ENCODE results near the gene IGSF3. TPM values are rescaled to one million over a fixed set of nuclear protein-coding genes. Genes with fewer than 3 reads are reported as not detected.

Gene IGSF3
- total RNA-seq, 4 donors from 2014 or later: 48.1 to 59.2 (median 55.6) TPM

DNA sequence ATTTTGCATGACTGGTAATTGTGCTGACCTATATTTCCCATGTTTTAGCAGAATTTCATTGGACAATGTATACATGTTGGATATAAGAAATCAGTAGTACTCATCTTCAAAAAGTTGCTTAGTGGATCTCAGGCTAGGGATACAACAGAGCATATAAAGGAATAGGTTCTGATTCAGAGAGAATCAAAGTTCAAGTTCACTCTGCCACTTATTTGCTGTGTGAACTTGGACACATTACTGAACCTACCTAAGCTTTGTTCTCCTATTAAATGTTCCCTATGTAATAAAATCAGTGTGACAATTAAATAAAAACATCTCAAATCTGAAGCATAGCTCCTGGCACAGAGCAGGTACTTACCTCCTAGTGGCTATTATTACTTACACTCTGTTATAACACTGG lies 106.0 kb downstream of the IGSF3 start:
- no peaks in the 10 kb centered on the region for H3K27me3 ChIP-seq
- H3K4me1 ChIP-seq: peaks cover 12% of the 10 kb centered on the region
- no peaks in the 10 kb centered on the region for H3K9me3 ChIP-seq
- no peak overlapping the region for H3K4me3 ChIP-seq
- TF ChIP-seq POLR2AphosphoS5 (IDR thresholded peaks at IDR 0.05) (no peak), EP300 (IDR thresholded peaks at IDR 0.05) (no peak), POLR2A (IDR thresholded peaks at IDR 0.05) (no peak)
- TF ChIP-seq, protein P1, sequence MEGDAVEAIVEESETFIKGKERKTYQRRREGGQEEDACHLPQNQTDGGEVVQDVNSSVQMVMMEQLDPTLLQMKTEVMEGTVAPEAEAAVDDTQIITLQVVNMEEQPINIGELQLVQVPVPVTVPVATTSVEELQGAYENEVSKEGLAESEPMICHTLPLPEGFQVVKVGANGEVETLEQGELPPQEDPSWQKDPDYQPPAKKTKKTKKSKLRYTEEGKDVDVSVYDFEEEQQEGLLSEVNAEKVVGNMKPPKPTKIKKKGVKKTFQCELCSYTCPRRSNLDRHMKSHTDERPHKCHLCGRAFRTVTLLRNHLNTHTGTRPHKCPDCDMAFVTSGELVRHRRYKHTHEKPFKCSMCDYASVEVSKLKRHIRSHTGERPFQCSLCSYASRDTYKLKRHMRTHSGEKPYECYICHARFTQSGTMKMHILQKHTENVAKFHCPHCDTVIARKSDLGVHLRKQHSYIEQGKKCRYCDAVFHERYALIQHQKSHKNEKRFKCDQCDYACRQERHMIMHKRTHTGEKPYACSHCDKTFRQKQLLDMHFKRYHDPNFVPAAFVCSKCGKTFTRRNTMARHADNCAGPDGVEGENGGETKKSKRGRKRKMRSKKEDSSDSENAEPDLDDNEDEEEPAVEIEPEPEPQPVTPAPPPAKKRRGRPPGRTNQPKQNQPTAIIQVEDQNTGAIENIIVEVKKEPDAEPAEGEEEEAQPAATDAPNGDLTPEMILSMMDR (IDR thresholded peaks at IDR 0.05): no peak
- no peaks in the 10 kb centered on the region for H3K36me3 ChIP-seq
- H3K27ac ChIP-seq: no peak overlapping the region
- no peak for DNase-seq (ENCODE audit: low spot score in 2 of 2)

DNA sequence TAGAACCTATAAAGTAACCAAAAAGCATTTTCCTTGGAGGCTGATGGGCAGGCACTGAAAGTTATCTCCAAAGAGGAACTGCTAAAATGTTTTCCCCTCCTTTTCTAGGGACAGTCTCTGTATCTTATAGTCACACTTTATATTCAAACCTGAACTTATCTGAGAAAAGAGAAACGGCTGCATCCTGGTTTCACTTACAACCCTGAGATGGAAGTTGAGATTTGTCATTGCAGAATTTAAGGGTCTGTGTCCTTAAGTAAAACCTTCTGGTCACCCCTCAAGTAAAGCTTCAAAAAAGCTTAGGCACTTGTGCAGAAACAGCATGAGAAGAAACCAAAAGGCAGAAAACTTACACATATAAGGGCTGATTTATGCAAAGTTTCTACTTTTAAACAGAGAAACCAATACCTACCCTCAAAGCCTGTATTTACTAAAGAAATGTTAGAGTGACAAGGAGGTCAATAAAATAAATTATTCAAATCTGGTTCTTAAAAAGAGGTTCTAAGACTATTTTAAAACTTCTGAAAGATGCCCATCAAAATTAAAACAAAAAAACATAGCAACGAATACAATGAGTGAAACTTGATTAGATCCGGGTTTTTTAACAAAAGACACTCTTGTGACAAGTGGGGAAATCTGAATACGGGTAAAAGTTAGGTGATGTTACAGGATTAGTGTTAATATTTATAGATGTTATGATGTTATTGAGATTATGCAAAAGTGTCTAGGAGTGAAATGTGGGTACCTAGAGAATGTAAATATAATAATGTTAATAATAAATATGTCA lies 106.6 kb downstream of the IGSF3 start:
- no peak for TF ChIP-seq POLR2AphosphoS5 (IDR thresholded peaks at IDR 0.05)
- TF ChIP-seq, protein P1 (IDR thresholded peaks at IDR 0.05): no peak
- no peak for TF ChIP-seq EP300 (IDR thresholded peaks at IDR 0.05)
- no peak for TF ChIP-seq POLR2A (IDR thresholded peaks at IDR 0.05)
- H3K4me3 ChIP-seq: no peak overlapping the region
- H3K4me1 ChIP-seq: peaks cover 15% of the 10 kb centered on the region
- no peak for DNase-seq (ENCODE audit: low spot score in 2 of 2)
- no peak overlapping the region for H3K27ac ChIP-seq
- no peaks in the 10 kb centered on the region for H3K27me3 ChIP-seq
- no peaks in the 10 kb centered on the region for H3K9me3 ChIP-seq
- 78% methylated on average over 4 of the region's 4 CpGs for WGBS
- H3K36me3 ChIP-seq: no peaks in the 10 kb centered on the region

DNA sequence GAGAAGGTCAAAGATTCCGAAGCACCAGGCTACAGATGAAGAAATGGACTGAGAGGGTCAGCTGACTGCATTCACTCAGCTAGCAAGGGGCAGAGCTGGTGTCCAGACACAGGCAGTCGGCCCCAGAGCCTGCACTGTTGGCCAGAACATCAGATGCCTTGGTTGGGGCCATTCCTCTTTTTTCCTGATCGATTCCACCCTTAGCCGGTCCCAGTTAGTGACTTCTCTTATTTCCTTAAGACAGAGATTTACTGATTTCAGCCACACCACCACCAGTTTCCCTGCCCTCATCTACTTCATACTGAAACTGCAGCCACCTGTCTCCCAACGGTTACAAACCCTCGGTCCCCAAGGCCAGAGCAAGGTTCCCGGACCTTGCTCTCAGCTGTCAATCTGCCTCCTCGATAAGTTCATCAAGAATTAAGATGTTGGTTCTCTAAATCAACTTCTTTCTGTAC lies 108.2 kb downstream of the IGSF3 start:
- Histone ChIP-seq H3K27me3 (no peaks in the 10 kb centered on the region), H3K4me1 (peaks cover 25% of the 10 kb centered on the region), H3K36me3 (no peaks in the 10 kb centered on the region), H3K4me3 (no peak overlapping the region), H3K27ac (no peak overlapping the region), H3K9me3 (no peaks in the 10 kb centered on the region)
- no peak for TF ChIP-seq POLR2AphosphoS5 (IDR thresholded peaks at IDR 0.05)
- no peak for TF ChIP-seq EP300 (IDR thresholded peaks at IDR 0.05)
- no peak for TF ChIP-seq POLR2A (IDR thresholded peaks at IDR 0.05)
- TF ChIP-seq, protein P1 (IDR thresholded peaks at IDR 0.05): no peak
- no peak for DNase-seq (ENCODE audit: low spot score in 2 of 2)
- 87% methylated on average over 8 of the region's 8 CpGs for WGBS

DNA sequence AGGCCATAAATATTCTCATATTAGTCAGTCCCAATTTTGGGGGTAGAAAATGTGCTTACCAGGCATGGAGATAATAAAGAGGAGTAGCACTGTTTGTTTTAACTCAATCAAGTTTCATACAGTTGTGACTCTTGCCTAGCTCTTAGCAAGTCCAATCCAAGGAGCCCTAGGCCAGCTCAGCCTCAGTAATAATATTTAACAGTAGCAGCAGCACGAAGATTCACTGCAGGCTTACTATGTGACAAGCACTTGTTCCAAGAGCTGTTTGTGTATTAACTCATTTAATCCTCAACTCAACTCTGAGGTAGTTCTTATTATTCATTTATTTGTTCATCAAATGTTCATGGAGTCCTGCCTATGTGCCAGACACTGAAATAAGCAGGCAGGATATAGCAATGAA lies 109.0 kb downstream of the IGSF3 start:
- H3K9me3 ChIP-seq: no peaks in the 10 kb centered on the region
- TF ChIP-seq, protein P1 (IDR thresholded peaks at IDR 0.05): no peak
- TF ChIP-seq EP300 (IDR thresholded peaks at IDR 0.05) (no peak), POLR2AphosphoS5 (IDR thresholded peaks at IDR 0.05) (no peak), POLR2A (IDR thresholded peaks at IDR 0.05) (no peak)
- H3K27ac ChIP-seq: no peak overlapping the region
- H3K27me3 ChIP-seq: no peaks in the 10 kb centered on the region
- no peaks in the 10 kb centered on the region for H3K36me3 ChIP-seq
- WGBS: 82% methylated on average over 1 of the region's 1 CpG
- DNase-seq (ENCODE audit: low spot score in 2 of 2): no peak
- no peak overlapping the region for H3K4me3 ChIP-seq
- H3K4me1 ChIP-seq: peaks cover 27% of the 10 kb centered on the region

DNA sequence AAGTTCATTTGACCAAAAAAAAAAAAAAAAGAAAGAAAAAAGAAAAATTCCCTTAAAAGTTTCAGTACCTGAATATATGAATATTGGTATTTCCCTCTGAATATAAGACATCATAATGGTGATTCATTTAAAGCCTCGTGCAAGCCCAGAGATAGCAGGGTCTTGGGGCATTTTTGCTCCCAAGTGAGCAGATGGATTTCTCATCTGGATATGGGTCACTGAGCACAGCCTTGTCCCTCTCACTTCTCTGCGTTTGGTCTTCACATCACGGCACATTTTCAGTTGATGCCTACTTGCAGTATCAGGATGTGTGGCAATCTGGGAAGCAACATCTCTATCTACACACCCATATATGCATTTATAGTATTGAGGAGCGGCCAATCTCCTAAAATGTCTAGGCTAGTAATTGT lies 109.4 kb downstream of the IGSF3 start:
- Histone ChIP-seq H3K27ac (no peak overlapping the region), H3K4me1 (peaks cover 31% of the 10 kb centered on the region), H3K36me3 (no peaks in the 10 kb centered on the region), H3K27me3 (no peaks in the 10 kb centered on the region), H3K9me3 (no peaks in the 10 kb centered on the region), H3K4me3 (no peak overlapping the region)
- TF ChIP-seq, protein P1 (IDR thresholded peaks at IDR 0.05): no peak
- TF ChIP-seq EP300 (IDR thresholded peaks at IDR 0.05): no peak
- no peak for TF ChIP-seq POLR2AphosphoS5 (IDR thresholded peaks at IDR 0.05)
- no peak for TF ChIP-seq POLR2A (IDR thresholded peaks at IDR 0.05)
- DNase-seq (ENCODE audit: low spot score in 2 of 2): no peak
- 82% methylated on average over 4 of the region's 4 CpGs for WGBS

Data from suprapubic skin (tissue), 4 donors.